HEK293 (cell line): ENCODE results near the gene AZGP1.

ENCODE experiments used
- CTCF ChIA-PET: fragments of 350-600 bp; formaldehyde crosslinking; extraction: SDS; loops from one replicate; lab custom pipeline; 2021; ENCODE audit warnings: antibody characterized with exemption; lab: Yijun Ruan, JAX
- POLR2A ChIA-PET: fragments of 300-600 bp; formaldehyde crosslinking; extraction: SDS; loops from one replicate; lab custom pipeline; 2020; ENCODE audit warnings: antibody characterized with exemption, inconsistent platforms; lab: Yijun Ruan, JAX
- H3K27ac ChIP-seq: fragments of 200-500 bp; sonication (Bioruptor generic); 2 replicates; pipeline ENCODE4 v1.5.1; 2014; ENCODE audit warnings: low read depth, low read length, control low read depth, inconsistent platforms; ENCODE audit errors: extremely low read depth
- H3K36me3 ChIP-seq, 2 experiments: fragments of 200-500 bp in 1 of 2; sonication (Bioruptor generic) in 1 of 2; 1 replicate in 1 of 2; 2 replicates in 1 of 2; pipeline ENCODE4 v1.5.1; 2014 to 2017; ENCODE audit warnings: inconsistent platforms in 2 of 2, low read length in 2 of 2; ENCODE audit not compliant: control insufficient read depth in 2 of 2, insufficient read depth in 1 of 2
- H3K4me1 ChIP-seq: fragments of 200-500 bp; sonication (Bioruptor generic); 2 replicates; pipeline ENCODE4 v1.5.1; 2014; ENCODE audit warnings: mild to moderate bottlenecking, low read length, inconsistent platforms; ENCODE audit not compliant: control insufficient read depth, insufficient read depth
- H3K4me3 ChIP-seq: 2 replicates; pipeline ENCODE4 v1.5.1; 2011; ENCODE audit warnings: low read depth, mild to moderate bottlenecking, control low read depth, low read length, moderate library complexity
- H3K9me3 ChIP-seq: fragments of 200-500 bp; sonication (Bioruptor generic); 2 replicates; pipeline ENCODE4 v1.5.1; 2014; ENCODE audit warnings: low read depth, low read length, inconsistent platforms; ENCODE audit not compliant: control insufficient read depth, insufficient read depth
- ATF2 ChIP-seq: fragments of 450-650 bp; formaldehyde crosslinking; IDR thresholded peaks from 2 replicates; pipeline ENCODE4 v1.5.1; 2016; ENCODE audit warnings: missing biosample characterization, missing genetic modification characterization, low read depth
- BCL6B ChIP-seq: fragments of 450-650 bp; formaldehyde crosslinking; IDR thresholded peaks from 2 replicates; pipeline ENCODE4 v1.5.1; 2017; ENCODE audit warnings: missing biosample characterization, missing genetic modification characterization
- HOXA7 ChIP-seq: sonication (generic); formaldehyde crosslinking; IDR thresholded peaks from 2 replicates; pipeline ENCODE4 v1.8.1; 2022; ENCODE audit warnings: missing genetic modification reagents, borderline replicate concordance
- HOXC10 ChIP-seq: sonication (generic); formaldehyde crosslinking; IDR thresholded peaks from 2 replicates; pipeline ENCODE4 v1.8.1; 2023; ENCODE audit warnings: mild to moderate bottlenecking, missing genetic modification reagents
- ZBTB17 ChIP-seq: fragments of 450-650 bp; formaldehyde crosslinking; IDR thresholded peaks from 2 replicates; pipeline ENCODE4 v1.5.1; 2016; ENCODE audit warnings: missing biosample characterization, missing genetic modification characterization
- ZBTB20 ChIP-seq: fragments of 450-650 bp; formaldehyde crosslinking; IDR thresholded peaks from 2 replicates; pipeline ENCODE4 v1.5.1; 2016; ENCODE audit warnings: missing biosample characterization, missing genetic modification characterization
- ZFHX2 ChIP-seq: fragments of 450-650 bp; formaldehyde crosslinking; conservative IDR thresholded peaks from 2 replicates; pipeline ENCODE4 v1.5.1; 2016; ENCODE audit warnings: missing biosample characterization, missing genetic modification characterization
- ZIC2 ChIP-seq: fragments of 450-650 bp; formaldehyde crosslinking; IDR thresholded peaks from 2 replicates; pipeline ENCODE4 v1.5.1; 2016; ENCODE audit warnings: missing biosample characterization, missing genetic modification characterization
- ZNF138 ChIP-seq: fragments of 450-650 bp; formaldehyde crosslinking; IDR thresholded peaks from 2 replicates; pipeline ENCODE4 v1.5.1; 2016; ENCODE audit warnings: missing biosample characterization, missing genetic modification characterization, borderline replicate concordance
- ZNF157 ChIP-seq: fragments of 450-650 bp; formaldehyde crosslinking; IDR thresholded peaks from 2 replicates; pipeline ENCODE4 v1.5.1; 2016; ENCODE audit warnings: missing biosample characterization, missing genetic modification characterization
- ZNF202 ChIP-seq: fragments of 450-650 bp; formaldehyde crosslinking; IDR thresholded peaks from 2 replicates; pipeline ENCODE4 v1.5.1; 2016; ENCODE audit warnings: missing biosample characterization, missing genetic modification characterization, borderline replicate concordance
- ZNF335 ChIP-seq: fragments of 450-650 bp; formaldehyde crosslinking; conservative IDR thresholded peaks from 2 replicates; pipeline ENCODE4 v1.5.1; 2016; ENCODE audit warnings: missing biosample characterization, missing genetic modification characterization
- ZNF350 ChIP-seq: fragments of 450-650 bp; formaldehyde crosslinking; IDR thresholded peaks from 2 replicates; pipeline ENCODE4 v1.5.0; 2017; ENCODE audit warnings: missing biosample characterization, mild to moderate bottlenecking, missing genetic modification characterization
- ZNF423 ChIP-seq: fragments of 450-650 bp; formaldehyde crosslinking; IDR thresholded peaks from 2 replicates; pipeline ENCODE4 v1.5.1; 2016; ENCODE audit warnings: missing biosample characterization, missing genetic modification characterization
- ZNF433 ChIP-seq: fragments of 450-650 bp; formaldehyde crosslinking; IDR thresholded peaks from 2 replicates; pipeline ENCODE4 v1.5.1; 2016; ENCODE audit warnings: missing biosample characterization, missing genetic modification characterization, low read depth
- ZNF521 ChIP-seq: fragments of 450-650 bp; formaldehyde crosslinking; IDR thresholded peaks from 2 replicates; pipeline ENCODE4 v1.5.1; 2017; ENCODE audit warnings: missing biosample characterization, mild to moderate bottlenecking, missing genetic modification characterization
- ZNF585B ChIP-seq: fragments of 450-650 bp; formaldehyde crosslinking; IDR thresholded peaks from 2 replicates; pipeline ENCODE4 v1.5.1; 2016; ENCODE audit warnings: missing biosample characterization, missing genetic modification characterization
- ZNF600 ChIP-seq: fragments of 450-650 bp; formaldehyde crosslinking; IDR thresholded peaks from 2 replicates; pipeline ENCODE4 v1.5.1; 2016; ENCODE audit warnings: missing biosample characterization, missing genetic modification characterization
- ZNF660 ChIP-seq: fragments of 450-650 bp; IDR thresholded peaks from 2 replicates; pipeline ENCODE4 v1.5.1; 2018; ENCODE audit warnings: missing biosample characterization, mild to moderate bottlenecking, missing genetic modification characterization
- ZNF791 ChIP-seq: fragments of 450-650 bp; formaldehyde crosslinking; IDR thresholded peaks from 2 replicates; pipeline ENCODE4 v1.5.1; 2016; ENCODE audit warnings: missing biosample characterization, missing genetic modification characterization
- ZSCAN16 ChIP-seq: fragments of 450-650 bp; formaldehyde crosslinking; IDR thresholded peaks from 2 replicates; pipeline ENCODE4 v1.5.1; 2016; ENCODE audit warnings: missing biosample characterization, missing genetic modification characterization
- ZSCAN30 ChIP-seq: fragments of 450-650 bp; IDR thresholded peaks from 2 replicates; pipeline ENCODE4 v1.5.1; 2018; ENCODE audit warnings: missing biosample characterization, mild to moderate bottlenecking, missing genetic modification characterization, moderate library complexity
- TF ChIP-seq, protein P1 (sequence below): fragments of 450-650 bp; formaldehyde crosslinking; IDR thresholded peaks from 2 replicates; pipeline ENCODE4 v1.5.1; 2016; ENCODE audit warnings: missing biosample characterization, missing genetic modification characterization
- TF ChIP-seq, protein P2 (sequence below): IDR thresholded peaks from 2 replicates; pipeline ENCODE4 v1.6.1; 2011; ENCODE audit warnings: mild to moderate bottlenecking, low read depth, low read length, borderline replicate concordance
- TF ChIP-seq, protein P3 (sequence below): fragments of 450-650 bp; formaldehyde crosslinking; IDR thresholded peaks from 2 replicates; pipeline ENCODE4 v1.5.1; 2016; ENCODE audit warnings: missing biosample characterization, missing genetic modification characterization

The AZGP1 gene

GRCh38 chr7:99930376-99930775 is 45.5 kb downstream of the AZGP1 start (continued):
- no peak for TF ChIP-seq ZNF585B (tag by site-specific recombination)
- TF ChIP-seq HOXA7 (CRISPR knock-in tag) = no peak
- no peak for TF ChIP-seq ZNF433 (tag by site-specific recombination)
- TF ChIP-seq ZNF157 (tag by site-specific recombination) = no peak
- no peak for TF ChIP-seq BCL6B (tag by site-specific recombination)
- TF ChIP-seq ZNF202 (tag by site-specific recombination) = no peak
- TF ChIP-seq ZNF521 (tag by site-specific recombination) = no peak

GRCh38 chr7:99929730-99930053 is 46.1 kb downstream of the AZGP1 start:
- POLR2A ChIA-PET = interaction anchor here (1.0 kb wide), 2 partner anchors 10 to 20 kb away, joined by 3 to 12 read pairs; partner anchors contain the start of gene TRIM4
- TF ChIP-seq ZSCAN16 (no peak), ZNF350 (tag by site-specific recombination) (no peak)
- TF ChIP-seq, protein P1, sequence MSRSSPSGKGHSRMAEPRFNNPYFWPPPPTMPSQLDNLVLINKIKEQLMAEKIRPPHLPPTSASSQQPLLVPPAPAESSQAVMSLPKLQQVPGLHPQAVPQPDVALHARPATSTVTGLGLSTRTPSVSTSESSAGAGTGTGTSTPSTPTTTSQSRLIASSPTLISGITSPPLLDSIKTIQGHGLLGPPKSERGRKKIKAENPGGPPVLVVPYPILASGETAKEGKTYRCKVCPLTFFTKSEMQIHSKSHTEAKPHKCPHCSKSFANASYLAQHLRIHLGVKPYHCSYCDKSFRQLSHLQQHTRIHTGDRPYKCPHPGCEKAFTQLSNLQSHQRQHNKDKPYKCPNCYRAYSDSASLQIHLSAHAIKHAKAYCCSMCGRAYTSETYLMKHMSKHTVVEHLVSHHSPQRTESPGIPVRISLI = no peak
- TF ChIP-seq, protein P2, sequence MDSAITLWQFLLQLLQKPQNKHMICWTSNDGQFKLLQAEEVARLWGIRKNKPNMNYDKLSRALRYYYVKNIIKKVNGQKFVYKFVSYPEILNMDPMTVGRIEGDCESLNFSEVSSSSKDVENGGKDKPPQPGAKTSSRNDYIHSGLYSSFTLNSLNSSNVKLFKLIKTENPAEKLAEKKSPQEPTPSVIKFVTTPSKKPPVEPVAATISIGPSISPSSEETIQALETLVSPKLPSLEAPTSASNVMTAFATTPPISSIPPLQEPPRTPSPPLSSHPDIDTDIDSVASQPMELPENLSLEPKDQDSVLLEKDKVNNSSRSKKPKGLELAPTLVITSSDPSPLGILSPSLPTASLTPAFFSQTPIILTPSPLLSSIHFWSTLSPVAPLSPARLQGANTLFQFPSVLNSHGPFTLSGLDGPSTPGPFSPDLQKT = no peak
- CTCF ChIA-PET = interaction anchor here (0.6 to 1.4 kb wide), 5 partner anchors 8 to 582 kb away, joined by 3 to 13 read pairs (median 4); no protein-coding TSS in a partner anchor
- no peaks in the 10 kb centered on the region for H3K9me3 ChIP-seq
- no peaks in the 10 kb centered on the region for H3K4me1 ChIP-seq
- no peaks in the 10 kb centered on the region for H3K36me3 ChIP-seq
- no peak overlapping the region for H3K4me3 ChIP-seq
- H3K27ac ChIP-seq = no peak overlapping the region

GRCh38 chr7:99928994-99929729 is 46.7 kb downstream of the AZGP1 start, which contains the start of gene GJC3:
TSS of gene GJC3 (minus strand) at chr7:99929620. CDS start at chr7:99929620, 0 bp downstream.
- CTCF ChIA-PET = interaction anchor here (0.6 to 1.8 kb wide), 8 partner anchors 8 to 582 kb away, joined by 3 to 13 read pairs (median 4); no protein-coding TSS in a partner anchor
- Histone ChIP-seq H3K4me3 (peak within 1 kb of the TSS; percentile 27), H3K36me3 (no peaks in the 10 kb centered on the region), H3K9me3 (no peaks in the 10 kb centered on the region), H3K4me1 (no peaks in the 10 kb centered on the region), H3K27ac (no peak within 1 kb of the TSS)
- POLR2A ChIA-PET = interaction anchor here (1.0 kb wide), 2 partner anchors 10 to 21 kb away, joined by 3 to 12 read pairs; partner anchors contain the start of gene TRIM4
- TF ChIP-seq ZBTB17 (tag by site-specific recombination) = peak; percentile 81
- TF ChIP-seq ATF2 (tag by site-specific recombination) = no peak
- 0 out of 2 replicates have a peak, but pooled peaks have one; percentile 38 for TF ChIP-seq ZSCAN30 (tag by site-specific recombination)
- peak; percentile 57 for TF ChIP-seq ZIC2 (tag by site-specific recombination)
- peak; percentile 85 for TF ChIP-seq ZNF660 (tag by site-specific recombination)
- no peak for TF ChIP-seq ZNF791
- TF ChIP-seq ZNF600 (tag by site-specific recombination) = peak; percentile 92
- no peak for TF ChIP-seq HOXC10 (CRISPR knock-in tag)
- TF ChIP-seq, protein P3, sequence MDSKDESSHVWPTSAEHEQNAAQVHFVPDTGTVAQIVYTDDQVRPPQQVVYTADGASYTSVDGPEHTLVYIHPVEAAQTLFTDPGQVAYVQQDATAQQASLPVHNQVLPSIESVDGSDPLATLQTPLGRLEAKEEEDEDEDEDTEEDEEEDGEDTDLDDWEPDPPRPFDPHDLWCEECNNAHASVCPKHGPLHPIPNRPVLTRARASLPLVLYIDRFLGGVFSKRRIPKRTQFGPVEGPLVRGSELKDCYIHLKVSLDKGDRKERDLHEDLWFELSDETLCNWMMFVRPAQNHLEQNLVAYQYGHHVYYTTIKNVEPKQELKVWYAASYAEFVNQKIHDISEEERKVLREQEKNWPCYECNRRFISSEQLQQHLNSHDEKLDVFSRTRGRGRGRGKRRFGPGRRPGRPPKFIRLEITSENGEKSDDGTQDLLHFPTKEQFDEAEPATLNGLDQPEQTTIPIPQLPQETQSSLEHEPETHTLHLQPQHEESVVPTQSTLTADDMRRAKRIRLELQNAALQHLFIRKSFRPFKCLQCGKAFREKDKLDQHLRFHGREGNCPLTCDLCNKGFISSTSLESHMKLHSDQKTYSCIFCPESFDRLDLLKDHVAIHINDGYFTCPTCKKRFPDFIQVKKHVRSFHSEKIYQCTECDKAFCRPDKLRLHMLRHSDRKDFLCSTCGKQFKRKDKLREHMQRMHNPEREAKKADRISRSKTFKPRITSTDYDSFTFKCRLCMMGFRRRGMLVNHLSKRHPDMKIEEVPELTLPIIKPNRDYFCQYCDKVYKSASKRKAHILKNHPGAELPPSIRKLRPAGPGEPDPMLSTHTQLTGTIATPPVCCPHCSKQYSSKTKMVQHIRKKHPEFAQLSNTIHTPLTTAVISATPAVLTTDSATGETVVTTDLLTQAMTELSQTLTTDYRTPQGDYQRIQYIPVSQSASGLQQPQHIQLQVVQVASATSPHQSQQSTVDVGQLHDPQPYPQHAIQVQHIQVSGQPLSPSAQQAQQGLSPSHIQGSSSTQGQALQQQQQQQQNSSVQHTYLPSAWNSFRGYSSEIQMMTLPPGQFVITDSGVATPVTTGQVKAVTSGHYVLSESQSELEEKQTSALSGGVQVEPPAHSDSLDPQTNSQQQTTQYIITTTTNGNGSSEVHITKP = peak; percentile 82
- peak; percentile 46; the same call in 1 of the 2 replicates for TF ChIP-seq ZBTB20 (tag by site-specific recombination)
- peak; percentile 14; the same call in 1 of the 2 replicates for TF ChIP-seq ZFHX2 (tag by site-specific recombination)
- no peak for TF ChIP-seq ZNF423 (tag by site-specific recombination)
- TF ChIP-seq ZNF335 = peak; percentile 85
- TF ChIP-seq ZNF138 (tag by site-specific recombination) = no peak
